GM12891 (cell line): ENCODE measurements around the gene HMG20A.

ENCODE experiments used
- POLR2A ChIP-seq: IDR thresholded peaks from 2 replicates; pipeline ENCODE4 v1.6.1; 2011; ENCODE audit warnings: low read depth, low read length, control low read depth
- POLR2AphosphoS5 ChIP-seq: IDR thresholded peaks from 2 replicates; pipeline ENCODE4 v1.6.1; 2011; ENCODE audit warnings: low read depth, low read length, control low read depth
- SPI1 ChIP-seq: IDR thresholded peaks from 2 replicates; pipeline ENCODE4 v1.6.1; 2011; ENCODE audit warnings: low read depth, low read length, control low read depth
- TAF1 ChIP-seq: IDR thresholded peaks from 2 replicates; pipeline ENCODE4 v1.6.1; 2011; ENCODE audit warnings: low read depth, low read length, control low read depth

GRCh38 chr15:77430213-77430612, 9.5 kb downstream of the HMG20A start:
- no peak for TF ChIP-seq POLR2AphosphoS5
- no peak for TF ChIP-seq POLR2A
- no peak for TF ChIP-seq TAF1
- no peak for TF ChIP-seq SPI1
